Esophagus squamous epithelium (tissue), 5 donors: ENCODE data around the gene ATP2B3. TPM values are rescaled to one million over a fixed set of nuclear protein-coding genes. Genes with fewer than 3 reads are reported as not detected.

Experiments
- DNase-seq: peaks from one replicate; lab custom pipeline; 2025; lab: John Stamatoyannopoulos, UW
- H3K27ac ChIP-seq, 4 donors: fragments of 200-600 bp; sonication (generic); one replicate each; pipeline ENCODE4 v1.5.1; 2016 to 2019; ENCODE audit warnings: mild to moderate bottlenecking in 1 of 4
- H3K27me3 ChIP-seq, 4 donors: fragments of 200-600 bp; sonication (generic); 1 replicate in 3 of 4; 2 replicates in 1 of 4; pipeline versions ENCODE4 v1.5.1 to v1.6.0; 2017 to 2021; ENCODE audit warnings: antibody characterized with exemption in 1 of 4
- H3K36me3 ChIP-seq, 3 donors: fragments of 200-600 bp; sonication (generic); one replicate each; pipeline ENCODE4 v1.5.1; 2016 to 2019
- H3K4me1 ChIP-seq, 3 donors: fragments of 200-600 bp; sonication (generic); one replicate each; pipeline ENCODE4 v1.5.1; 2017 to 2019
- H3K4me3 ChIP-seq, 4 donors: fragments of 200-600 bp; sonication (generic); 1 replicate in 3 of 4; 2 replicates in 1 of 4; pipeline ENCODE4 v1.5.1; 2016 to 2019; ENCODE audit warnings: mild to moderate bottlenecking in 2 of 4, moderate library complexity in 1 of 4
- H3K9me3 ChIP-seq, 3 donors: fragments of 200-600 bp; sonication (generic); one replicate each; pipeline ENCODE4 v1.5.1; 2016 to 2019
- POLR2A ChIP-seq, 4 donors: fragments of 450-650 bp; IDR thresholded peaks; one replicate each; pipeline ENCODE4 v1.6.1; 2017; ENCODE audit warnings: antibody characterized with exemption in 4 of 4, mild to moderate bottlenecking in 4 of 4, moderate library complexity in 3 of 4
- WGBS, 2 donors: methylation state at CpG; one replicate each; pipeline ENCODE4 v1.1.5; 2018; 5-methylcytosine and 5-hydroxymethylcytosine counted together
- intact Hi-C: fragments of 100-400 bp; cut with DNase I; formaldehyde crosslinking; loops from one replicate; pipeline ENCODE4 v1.15.0; 2022
- total RNA-seq, 4 donors: library from RNA; depleted of rRNA; stranded (reverse); fragments of >200 nt; gene quantifications; one replicate each; pipeline ENCODE4 v1.1.0, GENCODE V29; 2016
- TF ChIP-seq, protein P1 (sequence below), 6 experiments: fragments of 450-650 bp in 4 of 6; fragments of 200-600 bp in 2 of 6; sonication (generic) in 2 of 6; IDR thresholded peaks; one replicate each; pipeline ENCODE4 v1.5.1; 2016 to 2019; ENCODE audit warnings: antibody characterized with exemption in 6 of 6, mild to moderate bottlenecking in 4 of 6, moderate library complexity in 4 of 6
- donor health status: DM: yes; HTN: yes; CAD: no.

ATP2B3 gene
- total RNA-seq, 4 donors from 2014 or later, result not detected

DNA sequence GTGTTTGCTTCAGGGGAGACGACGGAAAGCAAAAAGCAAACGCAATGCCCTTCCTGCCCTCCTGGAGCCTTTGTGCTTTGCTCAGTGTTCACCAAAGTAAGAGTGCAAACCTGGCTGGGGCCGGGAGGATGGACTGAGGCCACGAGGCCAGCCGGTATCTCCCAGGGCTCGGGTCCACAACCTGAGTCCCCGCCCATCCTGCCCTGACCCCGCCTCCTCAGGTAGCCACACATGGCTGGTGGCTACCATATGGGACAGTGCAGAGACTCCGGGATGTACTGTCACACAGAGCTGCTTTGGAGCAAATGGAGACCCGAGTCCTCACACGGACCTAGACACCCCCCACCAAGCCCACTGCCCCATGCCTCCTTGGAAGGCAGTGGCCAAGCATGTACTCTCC is 4.8 kb downstream of the ATP2B3 start:
- intact Hi-C loops, result no loop called here
- no peaks in the 10 kb centered on the region for H3K36me3 ChIP-seq
- H3K4me3 ChIP-seq, result no peak overlapping the region
- DNase-seq, result no peak
- no peaks in the 10 kb centered on the region for H3K9me3 ChIP-seq
- H3K4me1 ChIP-seq, result peaks cover 3 to 32% (median 4%) of the 10 kb centered on the region in 3 donors
- WGBS, 2 donors, result no CpG with 5 or more reads among the region's 12 CpGs
- peaks cover 0 to 86% (median 12%) of the 10 kb centered on the region in 4 donors for H3K27me3 ChIP-seq
- no peak overlapping the region for H3K27ac ChIP-seq
- no peak for TF ChIP-seq POLR2A (IDR thresholded peaks at IDR 0.05)
- TF ChIP-seq, protein P1, sequence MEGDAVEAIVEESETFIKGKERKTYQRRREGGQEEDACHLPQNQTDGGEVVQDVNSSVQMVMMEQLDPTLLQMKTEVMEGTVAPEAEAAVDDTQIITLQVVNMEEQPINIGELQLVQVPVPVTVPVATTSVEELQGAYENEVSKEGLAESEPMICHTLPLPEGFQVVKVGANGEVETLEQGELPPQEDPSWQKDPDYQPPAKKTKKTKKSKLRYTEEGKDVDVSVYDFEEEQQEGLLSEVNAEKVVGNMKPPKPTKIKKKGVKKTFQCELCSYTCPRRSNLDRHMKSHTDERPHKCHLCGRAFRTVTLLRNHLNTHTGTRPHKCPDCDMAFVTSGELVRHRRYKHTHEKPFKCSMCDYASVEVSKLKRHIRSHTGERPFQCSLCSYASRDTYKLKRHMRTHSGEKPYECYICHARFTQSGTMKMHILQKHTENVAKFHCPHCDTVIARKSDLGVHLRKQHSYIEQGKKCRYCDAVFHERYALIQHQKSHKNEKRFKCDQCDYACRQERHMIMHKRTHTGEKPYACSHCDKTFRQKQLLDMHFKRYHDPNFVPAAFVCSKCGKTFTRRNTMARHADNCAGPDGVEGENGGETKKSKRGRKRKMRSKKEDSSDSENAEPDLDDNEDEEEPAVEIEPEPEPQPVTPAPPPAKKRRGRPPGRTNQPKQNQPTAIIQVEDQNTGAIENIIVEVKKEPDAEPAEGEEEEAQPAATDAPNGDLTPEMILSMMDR (IDR thresholded peaks at IDR 0.05), result no peak

DNA sequence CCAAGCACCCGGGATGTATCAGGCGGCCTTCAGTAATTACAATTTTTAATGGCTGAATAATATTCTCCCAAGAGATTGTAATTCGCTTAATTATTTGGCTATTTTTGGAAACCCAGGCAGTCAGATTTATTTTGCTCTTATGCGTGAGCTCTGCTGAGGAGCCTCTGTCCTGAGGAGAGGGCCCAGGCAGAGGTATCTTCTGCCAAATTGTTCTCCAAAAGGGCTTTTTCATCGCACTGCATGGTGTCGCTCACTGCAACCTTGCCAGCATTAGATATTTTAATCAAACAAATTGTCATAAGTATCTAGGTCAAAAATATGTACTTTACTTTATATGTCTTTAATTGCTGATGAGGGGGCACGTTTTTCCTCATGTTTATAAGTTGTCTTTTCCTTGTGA is 5.8 kb downstream of the ATP2B3 start:
- Histone ChIP-seq H3K4me3 (no peak overlapping the region), H3K9me3 (no peaks in the 10 kb centered on the region), H3K27me3 (peaks cover 0 to 81% (median 11%) of the 10 kb centered on the region in 4 donors), H3K27ac (no peak overlapping the region), H3K4me1 (peaks cover 0 to 30% (median 4%) of the 10 kb centered on the region in 3 donors), H3K36me3 (no peaks in the 10 kb centered on the region)
- TF ChIP-seq, protein P1 (IDR thresholded peaks at IDR 0.05), result no peak
- no peak for TF ChIP-seq POLR2A (IDR thresholded peaks at IDR 0.05)
- 77 to 81% methylated on average over 7 of the region's 7 CpGs for WGBS, 2 donors
- DNase-seq, result no peak
- intact Hi-C loops, result no loop called here

DNA sequence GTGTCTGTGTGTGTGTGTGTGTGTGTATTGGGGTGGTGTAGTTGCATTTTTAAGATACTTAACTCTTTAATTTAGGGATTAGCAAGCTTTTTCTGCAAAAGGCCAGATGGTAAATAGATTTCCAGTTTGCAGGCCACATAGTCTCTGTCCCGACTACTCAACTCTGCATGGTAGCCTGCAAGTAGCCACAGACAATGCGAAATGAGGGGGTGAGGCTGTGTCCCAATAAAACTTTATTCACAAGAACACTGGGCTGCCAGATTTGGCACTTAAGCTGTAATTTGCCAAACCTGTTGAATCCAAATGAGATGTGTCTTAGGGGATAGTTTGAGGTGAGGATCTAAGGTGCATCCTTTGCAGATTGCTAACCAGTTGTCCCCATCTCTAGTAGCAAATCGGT is 6.8 kb downstream of the ATP2B3 start:
- TF ChIP-seq, protein P1 (IDR thresholded peaks at IDR 0.05), result no peak
- no peak for TF ChIP-seq POLR2A (IDR thresholded peaks at IDR 0.05)
- no peaks in the 10 kb centered on the region for H3K9me3 ChIP-seq

DNA sequence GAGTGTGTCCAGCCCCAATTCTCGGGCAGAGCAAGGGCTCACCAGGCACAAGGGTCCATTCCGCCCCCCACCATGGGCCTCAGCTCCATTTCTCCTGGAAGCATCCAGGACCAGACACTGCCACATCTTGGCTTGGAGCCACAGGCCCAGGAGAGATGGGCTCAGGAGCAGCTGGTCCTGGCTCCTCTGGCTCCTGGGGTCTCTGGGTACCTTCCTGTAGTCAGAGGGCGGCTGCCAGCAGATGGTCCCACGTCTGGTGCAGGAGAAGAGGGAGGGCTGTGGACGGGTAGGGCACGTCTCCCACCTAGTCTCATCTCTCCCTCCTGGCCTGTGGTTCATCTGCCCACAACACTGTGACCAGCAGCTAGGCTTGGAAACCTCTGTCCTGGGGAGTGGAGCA is 8.0 kb downstream of the ATP2B3 start:
- peaks cover 0 to 22% (median 4%) of the 10 kb centered on the region in 3 donors for H3K4me1 ChIP-seq
- TF ChIP-seq, protein P1 (IDR thresholded peaks at IDR 0.05), result no peak
- TF ChIP-seq POLR2A (IDR thresholded peaks at IDR 0.05), result no peak
- intact Hi-C loops, result no loop called here
- no peak overlapping the region for H3K27ac ChIP-seq
- 50% methylated on average over 2 of the region's 6 CpGs; no CpG with 5 or more reads in 1 of the 2 donors for WGBS, 2 donors
- H3K9me3 ChIP-seq, result no peaks in the 10 kb centered on the region
- no peaks in the 10 kb centered on the region for H3K36me3 ChIP-seq
- no peak overlapping the region for H3K4me3 ChIP-seq
- no peak for DNase-seq
- H3K27me3 ChIP-seq, result peaks cover 0 to 59% (median 0%) of the 10 kb centered on the region in 4 donors

More for the DNA sequence above, 6.8 kb downstream of the ATP2B3 start:
- H3K4me1 ChIP-seq, result peaks cover 0 to 27% (median 4%) of the 10 kb centered on the region in 3 donors
- no peak overlapping the region for H3K27ac ChIP-seq
- H3K27me3 ChIP-seq, result peaks cover 0 to 71% (median 5%) of the 10 kb centered on the region in 4 donors
- no peak overlapping the region for H3K4me3 ChIP-seq
- no peak for DNase-seq
- H3K36me3 ChIP-seq, result no peaks in the 10 kb centered on the region
- 76 to 80% methylated on average over 1 to 3 of the region's 3 CpGs for WGBS, 2 donors
- intact Hi-C loops, result no loop called here

DNA sequence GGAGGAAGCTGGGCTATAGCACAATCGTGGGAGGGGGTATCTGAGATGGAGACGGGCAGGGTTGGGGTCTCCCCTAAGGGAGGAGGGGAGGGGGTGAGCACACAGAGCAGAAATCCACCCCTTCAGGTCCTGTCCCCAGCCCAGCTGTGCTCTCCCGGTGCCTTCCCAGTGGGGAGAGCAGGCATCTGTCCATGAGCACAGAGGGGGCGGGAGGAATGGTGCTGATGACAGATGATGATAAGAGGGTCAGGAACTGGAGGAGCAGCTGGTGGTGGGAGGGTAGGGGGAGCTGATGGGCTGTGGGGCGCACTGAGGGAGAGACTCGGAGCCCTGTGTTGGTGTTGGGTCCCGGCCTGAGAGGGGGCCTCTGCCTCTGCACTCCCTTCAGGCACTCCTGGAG is 8.6 kb downstream of the ATP2B3 start:
- TF ChIP-seq, protein P1 (IDR thresholded peaks at IDR 0.05), result no peak
- no peak for TF ChIP-seq POLR2A (IDR thresholded peaks at IDR 0.05)
- no peaks in the 10 kb centered on the region for H3K36me3 ChIP-seq
- no peak for DNase-seq
- H3K27ac ChIP-seq, result no peak overlapping the region
- intact Hi-C loops, result no loop called here
- no peaks in the 10 kb centered on the region for H3K9me3 ChIP-seq
- H3K27me3 ChIP-seq, result peaks cover 0 to 53% (median 0%) of the 10 kb centered on the region in 4 donors
- peaks cover 0 to 16% (median 4%) of the 10 kb centered on the region in 3 donors for H3K4me1 ChIP-seq
- WGBS, 2 donors, result 83% methylated on average over 2 of the region's 7 CpGs; no CpG with 5 or more reads in 1 of the 2 donors
- H3K4me3 ChIP-seq, result no peak overlapping the region
